PFSK-1 (cell line): Measurements from ENCODE around the gene CYP26A1.

Experiments
- FOXP2 ChIP-seq: optimal IDR thresholded peaks from 2 replicates; pipeline ENCODE3; 2011; ENCODE audit warnings: borderline replicate concordance, control low read depth, inconsistent platforms; ENCODE audit not compliant: insufficient read depth; ENCODE audit errors: extremely low read length, extremely low read depth
- POLR2AphosphoS5 ChIP-seq: IDR thresholded peaks from 2 replicates; pipeline ENCODE4 v1.6.1; 2012; ENCODE audit warnings: low read depth, mild to moderate bottlenecking, control low read depth, low read length, moderate library complexity
- SIN3A ChIP-seq: IDR thresholded peaks from 2 replicates; pipeline ENCODE4 v1.6.1; 2012; ENCODE audit warnings: mild to moderate bottlenecking, low read length, moderate library complexity, borderline replicate concordance; ENCODE audit not compliant: insufficient read depth
- TAF1 ChIP-seq: IDR thresholded peaks from 2 replicates; pipeline ENCODE4 v1.6.1; 2012; ENCODE audit warnings: low read length, control low read depth, borderline replicate concordance; ENCODE audit not compliant: insufficient read depth
- TF ChIP-seq, protein P1 (sequence below), 2 experiments: IDR thresholded peaks; 2 replicates each; pipeline versions ENCODE4 v1.6.1 to v1.8.0; 2011 to 2012; ENCODE audit warnings: low read depth in 2 of 2, low read length in 2 of 2, control low read depth in 1 of 2, inconsistent platforms in 1 of 2, mild to moderate bottlenecking in 1 of 2, moderate library complexity in 1 of 2; ENCODE audit not compliant: insufficient read depth in 1 of 2

The CYP26A1 gene

DNA sequence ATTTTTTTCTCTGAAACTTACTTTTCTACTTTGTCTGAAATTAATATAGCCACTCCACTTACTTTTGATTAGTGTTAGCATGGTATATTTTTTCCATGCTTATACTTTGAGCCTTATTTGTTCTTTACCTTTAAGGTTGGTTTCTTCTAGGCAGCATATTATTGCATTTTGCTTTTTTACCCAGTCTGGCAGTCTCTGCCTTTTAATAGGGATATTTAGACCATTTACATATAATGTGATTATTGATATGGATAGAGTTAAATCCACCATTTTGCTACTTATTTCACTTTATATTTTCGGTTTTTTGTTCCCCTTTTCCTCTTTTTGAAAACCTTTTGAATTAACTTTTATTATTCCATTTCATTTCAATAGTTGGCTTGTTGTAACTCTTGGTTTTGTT, 30.3 kb downstream of the CYP26A1 start:
- TF ChIP-seq FOXP2 (no peak), SIN3A (no peak), POLR2AphosphoS5 (no peak), TAF1 (no peak)
- TF ChIP-seq, protein P1, sequence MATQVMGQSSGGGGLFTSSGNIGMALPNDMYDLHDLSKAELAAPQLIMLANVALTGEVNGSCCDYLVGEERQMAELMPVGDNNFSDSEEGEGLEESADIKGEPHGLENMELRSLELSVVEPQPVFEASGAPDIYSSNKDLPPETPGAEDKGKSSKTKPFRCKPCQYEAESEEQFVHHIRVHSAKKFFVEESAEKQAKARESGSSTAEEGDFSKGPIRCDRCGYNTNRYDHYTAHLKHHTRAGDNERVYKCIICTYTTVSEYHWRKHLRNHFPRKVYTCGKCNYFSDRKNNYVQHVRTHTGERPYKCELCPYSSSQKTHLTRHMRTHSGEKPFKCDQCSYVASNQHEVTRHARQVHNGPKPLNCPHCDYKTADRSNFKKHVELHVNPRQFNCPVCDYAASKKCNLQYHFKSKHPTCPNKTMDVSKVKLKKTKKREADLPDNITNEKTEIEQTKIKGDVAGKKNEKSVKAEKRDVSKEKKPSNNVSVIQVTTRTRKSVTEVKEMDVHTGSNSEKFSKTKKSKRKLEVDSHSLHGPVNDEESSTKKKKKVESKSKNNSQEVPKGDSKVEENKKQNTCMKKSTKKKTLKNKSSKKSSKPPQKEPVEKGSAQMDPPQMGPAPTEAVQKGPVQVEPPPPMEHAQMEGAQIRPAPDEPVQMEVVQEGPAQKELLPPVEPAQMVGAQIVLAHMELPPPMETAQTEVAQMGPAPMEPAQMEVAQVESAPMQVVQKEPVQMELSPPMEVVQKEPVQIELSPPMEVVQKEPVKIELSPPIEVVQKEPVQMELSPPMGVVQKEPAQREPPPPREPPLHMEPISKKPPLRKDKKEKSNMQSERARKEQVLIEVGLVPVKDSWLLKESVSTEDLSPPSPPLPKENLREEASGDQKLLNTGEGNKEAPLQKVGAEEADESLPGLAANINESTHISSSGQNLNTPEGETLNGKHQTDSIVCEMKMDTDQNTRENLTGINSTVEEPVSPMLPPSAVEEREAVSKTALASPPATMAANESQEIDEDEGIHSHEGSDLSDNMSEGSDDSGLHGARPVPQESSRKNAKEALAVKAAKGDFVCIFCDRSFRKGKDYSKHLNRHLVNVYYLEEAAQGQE (IDR thresholded peaks at IDR 0.05; ENCODE audit: insufficient read depth in 1 of 2, low read depth in 2 of 2, low read length in 2 of 2) = no peak

GRCh38 chr10:93106631-93107072, 33.0 kb downstream of the CYP26A1 start:
- no peak for TF ChIP-seq POLR2AphosphoS5
- no peak for TF ChIP-seq FOXP2
- TF ChIP-seq SIN3A = no peak
- TF ChIP-seq, protein P1 (IDR thresholded peaks at IDR 0.05; ENCODE audit: insufficient read depth in 1 of 2, low read depth in 2 of 2, low read length in 2 of 2) = no peak

DNA sequence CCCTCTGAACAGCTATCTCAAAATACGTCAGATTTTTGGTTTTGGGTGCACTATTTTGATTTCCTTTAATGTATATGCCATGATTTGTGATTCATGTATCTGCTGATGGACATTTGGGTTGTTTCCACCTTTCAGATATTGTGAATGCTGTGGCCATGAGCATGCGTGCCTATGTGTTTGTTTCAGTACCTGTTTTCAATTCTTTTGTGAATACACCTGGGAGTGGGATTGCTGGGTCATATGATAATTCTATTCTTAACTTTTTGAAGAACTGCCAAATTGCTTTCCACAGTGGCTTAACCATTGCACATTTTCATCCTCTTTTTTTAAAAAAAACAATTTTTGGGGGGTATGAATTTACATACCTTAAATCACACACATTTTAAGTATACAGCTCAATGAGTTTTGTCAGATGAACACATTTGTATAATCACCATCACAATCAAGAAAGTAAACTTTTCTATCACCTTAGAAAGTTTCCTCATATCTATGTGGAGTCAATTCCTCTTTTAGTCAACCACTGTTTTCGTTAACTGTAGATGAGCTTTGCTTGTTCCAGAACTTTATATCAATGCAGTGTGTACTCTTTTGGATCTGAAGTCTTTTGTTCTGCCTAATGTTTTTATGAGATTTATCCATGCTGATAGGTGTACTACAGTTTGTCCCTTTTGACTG, 36.9 kb downstream of the CYP26A1 start:
- TF ChIP-seq POLR2AphosphoS5 = no peak

- TF ChIP-seq, protein P1 (IDR thresholded peaks at IDR 0.05; ENCODE audit: insufficient read depth in 1 of 2, low read depth in 2 of 2, low read length in 2 of 2) = no peak
- TF ChIP-seq TAF1 (no peak), POLR2AphosphoS5 (no peak), FOXP2 (no peak), SIN3A (no peak)
Measured at GRCh38 chr10:93113042-93113441, 39.3 kb downstream of the CYP26A1 start.

DNA sequence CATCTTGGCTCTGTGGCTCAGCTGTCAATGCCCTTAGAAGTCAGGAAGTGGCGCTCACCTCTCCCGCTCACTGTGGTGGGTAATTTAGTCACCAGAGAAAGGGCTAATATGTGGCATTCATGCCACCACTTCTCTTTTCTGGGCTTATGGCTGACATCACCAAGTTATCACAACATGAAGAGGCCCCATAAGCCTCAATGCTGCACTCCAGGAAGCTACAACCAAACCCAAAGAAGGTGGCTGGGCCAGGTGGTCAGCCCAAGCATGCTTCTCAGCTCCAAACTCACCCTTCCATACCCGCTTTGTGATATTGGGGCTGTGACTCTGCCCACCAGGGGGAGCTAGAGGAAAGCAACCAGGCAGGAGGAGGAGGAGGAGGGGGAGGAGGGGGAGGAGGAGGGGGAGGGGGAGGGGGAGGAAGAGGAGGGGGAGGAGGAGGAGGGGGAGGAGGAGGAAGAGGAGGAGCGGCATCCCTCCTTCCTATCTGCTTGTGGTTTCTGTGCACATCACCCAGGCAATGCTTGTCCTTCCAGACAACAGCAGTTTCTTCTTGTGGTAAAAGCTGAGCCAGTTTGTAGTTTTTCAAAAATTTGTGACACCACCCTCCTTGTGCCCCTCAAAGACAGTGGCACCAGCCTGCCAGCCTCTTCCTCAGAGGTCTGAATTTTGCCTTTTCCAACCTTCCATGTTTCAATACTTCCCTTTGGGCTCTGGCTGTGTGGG, 42.1 kb downstream of the CYP26A1 start:
- no peak for TF ChIP-seq TAF1
- TF ChIP-seq, protein P1 (IDR thresholded peaks at IDR 0.05; ENCODE audit: insufficient read depth in 1 of 2, low read depth in 2 of 2, low read length in 2 of 2) = no peak
- no peak for TF ChIP-seq FOXP2
- no peak for TF ChIP-seq POLR2AphosphoS5
- no peak for TF ChIP-seq SIN3A
